Measurements from ENCODE around the gene HOXC6.

The HOXC6 gene

GRCh38 chr12:54005853-54006558 lies 22.2 kb upstream of the HOXC6 start:
- Histone ChIP-seq H3K23ac (ENCODE audit: low read length in 2 of 2) (peak overlapping the region in 1 of 2 experiments; percentile 96), H3K18ac (ENCODE audit: low read depth in 1 of 2, low read length in 2 of 2) (peak overlapping the region; percentile 80 to 89), H3K4ac (ENCODE audit: low read depth in 1 of 2, low read length in 2 of 2) (peak overlapping the region; percentile 21 to 78), H3K9me3 (ENCODE audit: control insufficient read depth, low read length) (no peaks in the 10 kb centered on the region), H2AFZ (ENCODE audit: low read depth, low read length) (no peak overlapping the region), H2BK120ac (ENCODE audit: low read depth, low read length) (peak overlapping the region; percentile 22), H4K8ac (ENCODE audit: low read length) (peak overlapping the region; percentile 0), H3K4me1 (ENCODE audit: control insufficient read depth, insufficient read depth, low read depth, low read length) (peaks cover 36% of the 10 kb centered on the region), H2AK5ac (ENCODE audit: low read length, severe bottlenecking) (peak overlapping the region; percentile 54), H2BK5ac (ENCODE audit: low read depth, low read length, poor library complexity, severe bottlenecking) (no peak overlapping the region), H3K9ac (ENCODE audit: low read length) (peak overlapping the region; percentile 98), H3K14ac (ENCODE audit: low read length in 2 of 2) (no peak overlapping the region), H3K27me3 (ENCODE audit: control insufficient read depth in 1 of 2, insufficient read depth in 1 of 2, low read length in 2 of 2) (no peaks in the 10 kb centered on the region), H3K79me1 (replicated peaks; ENCODE audit: low read length, poor library complexity, severe bottlenecking) (no peaks in the 10 kb centered on the region), H3K27ac (ENCODE audit: low read length, poor library complexity, severe bottlenecking) (peak overlapping the region; percentile 81), H2BK12ac (ENCODE audit: low read length in 2 of 2) (peak overlapping the region in 1 of 2 experiments; percentile 76), H3K4me3 (ENCODE audit: insufficient read depth in 1 of 2, low read depth in 1 of 2, low read length in 2 of 2) (peak overlapping the region; percentile 42 to 86), H4K91ac (ENCODE audit: low read length) (no peak overlapping the region), H3K4me2 (ENCODE audit: low read length, poor library complexity, severe bottlenecking) (peak overlapping the region; percentile 77), H2BK15ac (ENCODE audit: low read depth, poor library complexity, severe bottlenecking) (peak overlapping the region; percentile 86), H3K36me3 (ENCODE audit: control insufficient read depth in 1 of 2, insufficient read depth in 2 of 2, low read depth in 1 of 2, low read length in 2 of 2) (peaks cover 0 to 3% of the 10 kb centered on the region in 2 experiments)
- 10% methylated on average over 37 of the region's 39 CpGs for WGBS
- DNase-seq = peak; percentile 89

GRCh38 chr12:54006559-54007220 lies 21.6 kb upstream of the HOXC6 start:
- peaks cover 0 to 3% of the 10 kb centered on the region in 2 experiments for H3K36me3 ChIP-seq (ENCODE audit: control insufficient read depth in 1 of 2, insufficient read depth in 2 of 2, low read depth in 1 of 2, low read length in 2 of 2)
- peak overlapping the region; percentile 86 for H2BK15ac ChIP-seq (ENCODE audit: low read depth, poor library complexity, severe bottlenecking)
- H3K9ac ChIP-seq (ENCODE audit: low read length) = peak overlapping the region; percentile 98
- H3K23ac ChIP-seq (ENCODE audit: low read length in 2 of 2) = peak overlapping the region in 1 of 2 experiments; percentile 96
- H3K27ac ChIP-seq (ENCODE audit: low read length, poor library complexity, severe bottlenecking) = peak overlapping the region; percentile 30
- peak overlapping the region; percentile 80 to 89 for H3K18ac ChIP-seq (ENCODE audit: low read depth in 1 of 2, low read length in 2 of 2)
- H2AK5ac ChIP-seq (ENCODE audit: low read length, severe bottlenecking) = peak overlapping the region; percentile 54
- H2BK12ac ChIP-seq (ENCODE audit: low read length in 2 of 2) = peak overlapping the region in 1 of 2 experiments; percentile 10
- 19% methylated on average over 22 of the region's 22 CpGs for WGBS
- no peak overlapping the region for H2BK5ac ChIP-seq (ENCODE audit: low read depth, low read length, poor library complexity, severe bottlenecking)
- H3K79me1 ChIP-seq (replicated peaks; ENCODE audit: low read length, poor library complexity, severe bottlenecking) = no peaks in the 10 kb centered on the region
- peak overlapping the region; percentile 16 for H4K8ac ChIP-seq (ENCODE audit: low read length)
- H4K91ac ChIP-seq (ENCODE audit: low read length) = peak overlapping the region; percentile 10
- no peaks in the 10 kb centered on the region for H3K9me3 ChIP-seq (ENCODE audit: control insufficient read depth, low read length)
- peak overlapping the region; percentile 77 for H3K4me2 ChIP-seq (ENCODE audit: low read length, poor library complexity, severe bottlenecking)
- peak overlapping the region; percentile 2 to 78 for H3K4ac ChIP-seq (ENCODE audit: low read depth in 1 of 2, low read length in 2 of 2)
- no peaks in the 10 kb centered on the region for H3K27me3 ChIP-seq (ENCODE audit: control insufficient read depth in 1 of 2, insufficient read depth in 1 of 2, low read length in 2 of 2)
- DNase-seq = peak; percentile 65
- H2AFZ ChIP-seq (ENCODE audit: low read depth, low read length) = no peak overlapping the region
- H2BK120ac ChIP-seq (ENCODE audit: low read depth, low read length) = peak overlapping the region; percentile 39
- H3K4me1 ChIP-seq (ENCODE audit: control insufficient read depth, insufficient read depth, low read depth, low read length) = peaks cover 36% of the 10 kb centered on the region
- peak overlapping the region; percentile 34 to 86 for H3K4me3 ChIP-seq (ENCODE audit: insufficient read depth in 1 of 2, low read depth in 1 of 2, low read length in 2 of 2)
- peak overlapping the region in 1 of 2 experiments; percentile 5 for H3K14ac ChIP-seq (ENCODE audit: low read length in 2 of 2)

GRCh38 chr12:54007538-54008259 lies 20.5 kb upstream of the HOXC6 start:
- Histone ChIP-seq H2BK120ac (ENCODE audit: low read depth, low read length) (peak overlapping the region; percentile 92), H3K14ac (ENCODE audit: low read length in 2 of 2) (peak overlapping the region in 1 of 2 experiments; percentile 44), H3K4me2 (ENCODE audit: low read length, poor library complexity, severe bottlenecking) (peak overlapping the region; percentile 52), H3K36me3 (ENCODE audit: control insufficient read depth in 1 of 2, insufficient read depth in 2 of 2, low read depth in 1 of 2, low read length in 2 of 2) (peaks cover 0 to 3% of the 10 kb centered on the region in 2 experiments), H2BK12ac (ENCODE audit: low read length in 2 of 2) (peak overlapping the region; percentile 75 to 92), H3K18ac (ENCODE audit: low read depth in 1 of 2, low read length in 2 of 2) (peak overlapping the region; percentile 82 to 91), H3K9me3 (ENCODE audit: control insufficient read depth, low read length) (no peaks in the 10 kb centered on the region), H3K9ac (ENCODE audit: low read length) (peak overlapping the region; percentile 98), H2AK5ac (ENCODE audit: low read length, severe bottlenecking) (peak overlapping the region; percentile 93), H4K91ac (ENCODE audit: low read length) (peak overlapping the region; percentile 90), H4K8ac (ENCODE audit: low read length) (peak overlapping the region; percentile 72), H3K4me1 (ENCODE audit: control insufficient read depth, insufficient read depth, low read depth, low read length) (peaks cover 35% of the 10 kb centered on the region), H3K4me3 (ENCODE audit: insufficient read depth in 1 of 2, low read depth in 1 of 2, low read length in 2 of 2) (peak overlapping the region in 1 of 2 experiments; percentile 86), H2BK5ac (ENCODE audit: low read depth, low read length, poor library complexity, severe bottlenecking) (no peak overlapping the region), H3K79me1 (replicated peaks; ENCODE audit: low read length, poor library complexity, severe bottlenecking) (no peaks in the 10 kb centered on the region), H3K4ac (ENCODE audit: low read depth in 1 of 2, low read length in 2 of 2) (peak overlapping the region; percentile 40 to 66), H2BK15ac (ENCODE audit: low read depth, poor library complexity, severe bottlenecking) (no peak overlapping the region), H3K27ac (ENCODE audit: low read length, poor library complexity, severe bottlenecking) (peak overlapping the region; percentile 59), H2AFZ (ENCODE audit: low read depth, low read length) (no peak overlapping the region), H3K27me3 (ENCODE audit: control insufficient read depth in 1 of 2, insufficient read depth in 1 of 2, low read length in 2 of 2) (no peaks in the 10 kb centered on the region), H3K23ac (ENCODE audit: low read length in 2 of 2) (no peak overlapping the region)
- 48% methylated on average over 2 of the region's 2 CpGs for WGBS
- peak; percentile 33 for DNase-seq

All from mesenchymal stem cell (in vitro differentiated cells and primary cell).